WERI-Rb-1 (cell line): ENCODE measurements around the gene RCAN2.

Experiments used
- DNase-seq: peaks from one replicate; pipeline ENCODE4 v3.0.0-alpha.2; 2020
- H3K27ac ChIP-seq: fragments of 250-450 bp; sonication (Bioruptor Pico); 2 replicates; pipeline ENCODE4 v1.5.1; 2020; ENCODE audit warnings: mild to moderate bottlenecking, moderate library complexity
- H3K27me3 ChIP-seq: fragments of 250-450 bp; sonication (Bioruptor Pico); 2 replicates; pipeline ENCODE4 v1.5.1; 2021; ENCODE audit warnings: mild to moderate bottlenecking, low read depth, moderate library complexity; ENCODE audit not compliant: insufficient read depth, severe bottlenecking
- H3K36me3 ChIP-seq: fragments of 250-450 bp; sonication (Bioruptor Pico); 2 replicates; pipeline ENCODE4 v1.5.1; 2020; ENCODE audit warnings: mild to moderate bottlenecking, moderate library complexity
- H3K4me3 ChIP-seq: 2 replicates; pipeline ENCODE4 v1.5.1; 2011; ENCODE audit warnings: low read depth, mild to moderate bottlenecking, control low read depth, low read length
- H3K9me3 ChIP-seq: fragments of 250-450 bp; sonication (Bioruptor Pico); 2 replicates; pipeline ENCODE4 v1.5.1; 2021; ENCODE audit warnings: mild to moderate bottlenecking, moderate library complexity; ENCODE audit not compliant: severe bottlenecking
- CTCF ChIP-seq: IDR thresholded peaks from 2 replicates; pipeline ENCODE4 v1.5.1; 2011; ENCODE audit warnings: low read depth, mild to moderate bottlenecking, control low read depth, inconsistent platforms, low read length

The RCAN2 gene

GRCh38 chr6:46201702-46202101 lies 289.5 kb downstream of the RCAN2 start:
- Histone ChIP-seq H3K9me3 (no peaks in the 10 kb centered on the region), H3K27ac (no peak overlapping the region), H3K4me3 (no peak overlapping the region), H3K36me3 (no peaks in the 10 kb centered on the region), H3K27me3 (no peaks in the 10 kb centered on the region)
- DNase-seq: no peak
- TF ChIP-seq CTCF: no peak

GRCh38 chr6:46199387-46199786 lies 291.9 kb downstream of the RCAN2 start:
- no peaks in the 10 kb centered on the region for H3K27me3 ChIP-seq

GRCh38 chr6:46191961-46192360 lies 299.3 kb downstream of the RCAN2 start:
- no peak for DNase-seq
- H3K9me3 ChIP-seq: no peaks in the 10 kb centered on the region
- H3K4me3 ChIP-seq: no peak overlapping the region
- H3K27ac ChIP-seq: no peak overlapping the region
- H3K36me3 ChIP-seq: no peaks in the 10 kb centered on the region
- no peaks in the 10 kb centered on the region for H3K27me3 ChIP-seq
- no peak for TF ChIP-seq CTCF

More at GRCh38 chr6:46199387-46199786, 291.9 kb downstream of the RCAN2 start:
- no peak overlapping the region for H3K27ac ChIP-seq
- no peak for TF ChIP-seq CTCF
- no peaks in the 10 kb centered on the region for H3K36me3 ChIP-seq
- no peak overlapping the region for H3K4me3 ChIP-seq
- DNase-seq: no peak
- H3K9me3 ChIP-seq: no peaks in the 10 kb centered on the region

- Histone ChIP-seq H3K4me3 (no peak overlapping the region), H3K9me3 (no peaks in the 10 kb centered on the region), H3K27ac (no peak overlapping the region), H3K27me3 (no peaks in the 10 kb centered on the region), H3K36me3 (no peaks in the 10 kb centered on the region)
- DNase-seq: no peak
- no peak for TF ChIP-seq CTCF
Measured at GRCh38 chr6:46190889-46191288, 300.4 kb downstream of the RCAN2 start.

- H3K27me3 ChIP-seq: no peaks in the 10 kb centered on the region
- no peaks in the 10 kb centered on the region for H3K9me3 ChIP-seq
- no peak overlapping the region for H3K27ac ChIP-seq
- TF ChIP-seq CTCF: no peak
- no peaks in the 10 kb centered on the region for H3K36me3 ChIP-seq
- H3K4me3 ChIP-seq: no peak overlapping the region
- no peak for DNase-seq
Measured at GRCh38 chr6:46189726-46190125, 301.5 kb downstream of the RCAN2 start.

- Histone ChIP-seq H3K36me3 (no peaks in the 10 kb centered on the region), H3K4me3 (no peak overlapping the region), H3K27me3 (no peaks in the 10 kb centered on the region), H3K9me3 (no peaks in the 10 kb centered on the region), H3K27ac (no peak overlapping the region)
- TF ChIP-seq CTCF: no peak
- DNase-seq: no peak
Measured at GRCh38 chr6:46186583-46186982, 304.7 kb downstream of the RCAN2 start.
